OCI-LY1 (cell line): ENCODE measurements around the gene C1orf50.

Experiments used
- H2AFZ ChIP-seq: fragments of 200-600 bp; sonication (generic), shearing (Covaris generic); 2 replicates; pipeline ENCODE4 v1.6.0; 2014; ENCODE audit warnings: antibody characterized with exemption, mild to moderate bottlenecking, low read length
- H3F3A ChIP-seq: fragments of 200-600 bp; sonication (generic), shearing (Covaris generic); 2 replicates; pipeline ENCODE4 v1.6.0; 2014; ENCODE audit warnings: mild to moderate bottlenecking, antibody characterized with exemption, low read length, moderate library complexity; ENCODE audit not compliant: insufficient read depth
- H3K27ac ChIP-seq: fragments of 200-600 bp; sonication (generic); 2 replicates; pipeline ENCODE4 v1.5.1; 2014; ENCODE audit warnings: low read length, mixed run types, mild to moderate bottlenecking, low read depth; ENCODE audit not compliant: poor library complexity, severe bottlenecking
- H3K27me3 ChIP-seq: fragments of 200-600 bp; sonication (generic); 2 replicates; pipeline ENCODE4 v1.6.0; 2014; ENCODE audit warnings: antibody characterized with exemption, mild to moderate bottlenecking, low read length, moderate library complexity; ENCODE audit not compliant: insufficient read depth
- H3K36me3 ChIP-seq: fragments of 200-600 bp; sonication (generic); 2 replicates; pipeline ENCODE4 v1.6.1; 2014; ENCODE audit warnings: mild to moderate bottlenecking, antibody characterized with exemption, low read length, moderate library complexity, mixed read lengths; ENCODE audit not compliant: insufficient read depth
- H3K4me1 ChIP-seq: fragments of 200-600 bp; sonication (generic); 2 replicates; pipeline ENCODE4 v1.5.1; 2014; ENCODE audit warnings: mild to moderate bottlenecking, low read length, moderate library complexity; ENCODE audit not compliant: insufficient read depth, severe bottlenecking
- H3K4me2 ChIP-seq: fragments of 200-600 bp; sonication (generic), shearing (Covaris generic); 2 replicates; pipeline ENCODE4 v1.6.1; 2014; ENCODE audit warnings: low read length
- H3K4me3 ChIP-seq: fragments of 200-600 bp; sonication (generic); 2 replicates; pipeline ENCODE4 v1.5.1; 2014; ENCODE audit warnings: low read length, low read depth, mild to moderate bottlenecking, mixed read lengths; ENCODE audit not compliant: poor library complexity, severe bottlenecking
- H3K79me2 ChIP-seq: fragments of 200-600 bp; shearing (Covaris generic); 2 replicates; pipeline ENCODE4 v1.6.1; 2016; ENCODE audit warnings: mixed run types, low read length, mixed read lengths; ENCODE audit not compliant: insufficient read depth
- H3K9ac ChIP-seq: fragments of 200-600 bp; sonication (generic), shearing (Covaris generic); 2 replicates; pipeline ENCODE4 v1.6.1; 2014; ENCODE audit warnings: mild to moderate bottlenecking, low read length, mixed read lengths
- H3K9me2 ChIP-seq: fragments of 200-600 bp; sonication (generic), shearing (Covaris generic); 2 replicates; pipeline ENCODE4 v1.6.1; 2014; ENCODE audit warnings: low read depth, mild to moderate bottlenecking, low read length, mixed read lengths
- H3K9me3 ChIP-seq: fragments of 200-600 bp; shearing (Covaris generic); 2 replicates; pipeline ENCODE4 v1.6.1; 2014; ENCODE audit warnings: low read length, mixed read lengths
- H4K20me1 ChIP-seq: fragments of 200-600 bp; sonication (generic), shearing (Covaris generic); 2 replicates; pipeline ENCODE4 v1.6.0; 2016; ENCODE audit warnings: mild to moderate bottlenecking, low read length; ENCODE audit not compliant: insufficient read depth
- CTCF ChIP-seq: fragments of 200-600 bp; sonication (generic), shearing (Covaris generic); IDR thresholded peaks from 2 replicates; pipeline ENCODE4 v1.5.1; 2017; ENCODE audit warnings: mild to moderate bottlenecking, antibody characterized with exemption, low read length, moderate library complexity, mixed read lengths
- EZH2 ChIP-seq: fragments of 200-600 bp; sonication (generic), shearing (Covaris generic); IDR thresholded peaks from 2 replicates; pipeline ENCODE4 v1.8.0; 2017; ENCODE audit warnings: borderline replicate concordance, mixed run types, mild to moderate bottlenecking, antibody characterized with exemption, low read length, moderate library complexity, mixed read lengths

Gene C1orf50

GRCh38 chr1:42765832-42766740 lies 963 bp upstream of the C1orf50 start:
- H4K20me1 ChIP-seq = no peaks in the 10 kb centered on the region
- no peaks in the 10 kb centered on the region for H3K9me2 ChIP-seq
- H3K4me1 ChIP-seq = peaks cover 30% of the 10 kb centered on the region
- H3F3A ChIP-seq = no peaks in the 10 kb centered on the region
- TF ChIP-seq EZH2 (no peak), CTCF (peak; percentile 58)
- H3K4me3 ChIP-seq = peak overlapping the region; percentile 92
- H2AFZ ChIP-seq = no peak overlapping the region
- peak overlapping the region; percentile 14 for H3K27ac ChIP-seq
- no peaks in the 10 kb centered on the region for H3K27me3 ChIP-seq
- H3K4me2 ChIP-seq = peak overlapping the region; percentile 100
- H3K9ac ChIP-seq = peak overlapping the region; percentile 96
- peaks cover 22% of the 10 kb centered on the region for H3K79me2 ChIP-seq
- peaks cover 18% of the 10 kb centered on the region; the same call in 1 of the 2 replicates for H3K36me3 ChIP-seq
- no peaks in the 10 kb centered on the region for H3K9me3 ChIP-seq

GRCh38 chr1:42767510-42768000 lies 506 bp downstream of the C1orf50 start:
- Histone ChIP-seq H3K27me3 (no peaks in the 10 kb centered on the region), H3K4me1 (peaks cover 30% of the 10 kb centered on the region), H3K4me2 (peak overlapping the region; percentile 100), H3K9me3 (no peaks in the 10 kb centered on the region), H4K20me1 (no peaks in the 10 kb centered on the region), H3K27ac (peak overlapping the region; percentile 15), H3F3A (no peaks in the 10 kb centered on the region), H3K79me2 (peaks cover 28% of the 10 kb centered on the region), H3K4me3 (peak overlapping the region; percentile 92), H3K36me3 (peaks cover 19% of the 10 kb centered on the region; the same call in 1 of the 2 replicates), H2AFZ (no peak overlapping the region), H3K9me2 (no peaks in the 10 kb centered on the region), H3K9ac (peak overlapping the region; percentile 92)
- TF ChIP-seq EZH2 (no peak), CTCF (no peak)

- H2AFZ ChIP-seq = no peak overlapping the region
These were observed 1.1 kb downstream of the C1orf50 start for GRCh38 chr1:42768172-42768571.

More at GRCh38 chr1:42768172-42768571, 1.1 kb downstream of the C1orf50 start:
- peak overlapping the region; percentile 92 for H3K4me3 ChIP-seq
- H3F3A ChIP-seq = no peaks in the 10 kb centered on the region
- H3K79me2 ChIP-seq = peaks cover 28% of the 10 kb centered on the region
- H3K9me3 ChIP-seq = no peaks in the 10 kb centered on the region
- H3K9ac ChIP-seq = peak overlapping the region; percentile 92
- no peaks in the 10 kb centered on the region for H4K20me1 ChIP-seq
- no peaks in the 10 kb centered on the region for H3K9me2 ChIP-seq
- H3K4me2 ChIP-seq = peak overlapping the region; percentile 100
- no peaks in the 10 kb centered on the region for H3K27me3 ChIP-seq
- peaks cover 23% of the 10 kb centered on the region; the same call in 1 of the 2 replicates for H3K36me3 ChIP-seq
- no peak for TF ChIP-seq CTCF
- TF ChIP-seq EZH2 = no peak
- H3K27ac ChIP-seq = no peak overlapping the region
- H3K4me1 ChIP-seq = peaks cover 30% of the 10 kb centered on the region
